Activated naive CD8-positive, alpha-beta T cell treated with anti-CD3 and anti-CD28 coated beads for 36 hours (primary cell): ENCODE measurements around the gene CCND1. TPM values are rescaled to one million over a fixed set of nuclear protein-coding genes. Genes with fewer than 3 reads are reported as not detected.
"Not testable (repeated sequence)": the region's sequence is repeated elsewhere in the genome, so short reads cannot be mapped to it uniquely, and the experiment has no call there.

ENCODE experiments used
- DNase-seq: peaks from one replicate; pipeline ENCODE4 v3.0.0; 2021
- H3K27ac Mint-ChIP-seq: one replicate; pipeline ENCODE4 v1.8.0; 2022; ENCODE audit warnings: mild to moderate bottlenecking, moderate library complexity, mixed read lengths
- H3K27me3 Mint-ChIP-seq: one replicate; pipeline ENCODE4 v1.8.0; 2022; ENCODE audit warnings: mild to moderate bottlenecking, mixed read lengths
- H3K36me3 Mint-ChIP-seq: one replicate; pipeline ENCODE4 v1.8.0; 2021; ENCODE audit warnings: mild to moderate bottlenecking, mixed read lengths
- H3K4me1 Mint-ChIP-seq: one replicate; pipeline ENCODE4 v1.8.0; 2021; ENCODE audit warnings: mixed read lengths
- H3K4me3 Mint-ChIP-seq: one replicate; pipeline ENCODE4 v1.8.0; 2022; ENCODE audit warnings: mild to moderate bottlenecking, moderate library complexity, mixed read lengths
- H3K9me3 Mint-ChIP-seq: one replicate; pipeline ENCODE4 v1.8.0; 2022; ENCODE audit warnings: mixed read lengths
- total RNA-seq, 2 experiments: library from RNA; stranded (reverse); gene quantifications; one replicate each; pipeline ENCODE4 v1.2.3, GENCODE V29; 2021

CCND1 gene
- total RNA-seq, 2 experiments from 2014 or later, result 2.4 to 3.2 TPM

DNA sequence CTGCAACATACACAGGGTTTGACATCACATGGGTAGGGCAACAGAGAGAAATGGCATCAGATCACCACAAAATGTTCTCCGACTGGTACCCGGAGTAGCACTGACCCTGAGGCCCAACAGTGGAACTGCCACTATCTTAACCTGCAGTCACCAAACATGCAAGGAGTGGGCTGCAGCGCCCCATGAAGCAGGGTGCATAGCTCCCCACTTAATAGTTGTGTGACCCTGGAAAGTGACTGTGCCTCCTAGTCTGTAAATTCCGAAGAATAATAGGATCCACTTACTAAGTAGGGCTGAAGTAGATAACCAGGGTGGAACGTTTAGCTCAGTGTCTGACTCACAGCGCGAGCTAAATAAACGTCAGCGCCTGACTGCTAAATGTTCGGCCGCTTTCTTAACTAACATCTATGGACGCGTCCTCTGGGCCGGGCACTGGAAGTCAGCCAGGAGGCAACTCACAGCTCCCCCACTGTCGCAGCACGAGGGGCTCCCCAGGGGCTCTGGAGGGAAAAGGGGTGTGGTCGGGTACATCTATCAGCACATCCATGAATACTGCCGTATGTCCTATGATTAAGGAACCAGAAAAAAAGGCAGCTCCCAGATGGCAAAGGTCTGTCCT lies 33.4 kb downstream of the CCND1 start:
- Mint-ChIP-seq H3K27ac (peak overlapping the region; percentile 84), H3K36me3 (peaks cover 9% of the 10 kb centered on the region), H3K4me3 (peak overlapping the region; percentile 91), H3K4me1 (peaks cover 30% of the 10 kb centered on the region), H3K27me3 (peaks cover 8% of the 10 kb centered on the region), H3K9me3 (no peaks in the 10 kb centered on the region)
- peak; percentile 14 for DNase-seq

DNA sequence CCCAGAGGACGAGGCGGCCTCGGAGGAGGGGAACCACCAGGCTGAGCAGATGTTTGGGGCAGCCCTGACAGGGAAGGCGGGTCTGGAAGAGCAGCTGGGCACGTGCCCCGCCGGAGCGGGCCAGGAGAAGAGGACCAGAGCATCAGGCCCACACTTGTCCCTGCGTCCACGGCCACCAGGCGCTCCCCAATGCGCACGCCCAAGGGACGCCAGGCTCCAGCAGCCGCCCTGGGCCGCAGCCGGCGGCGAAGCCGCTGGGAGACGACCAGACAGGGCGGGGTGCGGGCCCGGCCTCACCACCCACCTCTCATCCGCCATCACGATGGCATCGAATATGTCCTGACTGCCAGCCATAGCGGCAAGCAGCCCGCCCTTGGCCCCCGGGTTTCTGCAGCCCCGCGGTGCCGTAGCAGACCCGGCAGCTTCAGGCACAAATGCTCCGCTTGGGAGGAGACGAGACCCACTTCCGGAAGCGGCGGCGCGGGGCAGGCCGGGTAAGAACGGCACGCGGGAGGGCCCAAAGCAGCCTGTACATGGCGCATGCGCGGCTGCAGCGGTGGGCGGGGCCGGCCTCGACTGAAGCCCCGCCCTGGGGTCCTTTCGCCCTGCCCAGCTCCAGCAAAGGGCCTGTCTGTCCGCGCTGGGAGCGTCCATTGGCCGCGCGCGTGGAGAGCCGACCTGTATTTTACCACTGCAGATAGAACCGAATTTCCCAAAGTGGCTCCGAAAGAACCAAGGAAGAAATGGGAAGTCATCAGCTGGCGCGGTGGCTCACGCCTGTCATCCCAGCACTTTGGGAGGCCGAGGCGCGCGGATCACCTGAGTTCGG lies 34.1 kb downstream of the CCND1 start, which contains the start of gene LTO1:
Gene LTO1 (minus strand): TSS at position 468 of the 829 bp plus-strand sequence. CDS start 114 bp downstream, at position 354.
- H3K36me3 Mint-ChIP-seq, result peaks cover 9% of the 10 kb centered on the region
- peaks cover 29% of the 10 kb centered on the region for H3K4me1 Mint-ChIP-seq
- peak within 1 kb of the TSS; percentile 91 for H3K4me3 Mint-ChIP-seq
- peak within 1 kb of the TSS; percentile 84 for H3K27ac Mint-ChIP-seq
- H3K27me3 Mint-ChIP-seq, result peaks cover 8% of the 10 kb centered on the region
- no peaks in the 10 kb centered on the region for H3K9me3 Mint-ChIP-seq
- peak; percentile 93 for DNase-seq

DNA sequence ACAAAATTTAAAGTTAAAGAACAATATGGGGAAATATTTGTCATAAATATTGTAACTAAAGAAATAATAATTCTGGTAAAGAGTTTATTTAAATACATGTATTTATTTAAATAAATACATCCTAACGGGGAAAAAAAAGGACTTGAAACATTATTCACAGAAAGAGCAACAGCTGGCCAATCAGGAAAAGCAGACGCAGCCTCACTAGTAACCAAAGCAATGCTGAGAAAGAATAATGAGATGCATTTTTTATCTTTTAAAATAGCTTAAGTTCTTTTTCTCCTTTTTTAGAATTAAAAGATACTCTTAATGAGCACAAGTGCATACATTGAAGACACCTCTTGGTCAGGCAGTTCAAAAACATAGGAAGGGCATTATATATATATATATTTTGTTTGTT lies 36.8 kb downstream of the CCND1 start:
- H3K4me1 Mint-ChIP-seq, result peaks cover 14% of the 10 kb centered on the region
- H3K27ac Mint-ChIP-seq, result no peak overlapping the region

DNA sequence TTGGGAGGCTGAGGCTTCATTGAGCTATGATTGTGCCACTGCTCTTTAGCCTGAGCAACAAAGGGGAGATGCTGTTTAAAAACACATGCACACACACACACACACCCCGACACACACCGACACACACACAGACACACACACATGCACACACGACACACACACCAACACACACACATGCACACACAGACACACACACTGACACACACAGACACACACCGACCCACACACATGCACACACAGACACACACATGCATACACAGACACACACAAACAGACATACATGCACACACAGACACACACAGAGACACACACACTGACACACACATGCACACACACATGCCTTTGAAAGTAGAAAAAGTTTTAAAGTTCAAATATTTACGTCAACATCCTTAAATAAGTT lies 39.7 kb downstream of the CCND1 start:
- no peaks in the 10 kb centered on the region for H3K9me3 Mint-ChIP-seq
- H3K27ac Mint-ChIP-seq, result no peak overlapping the region
- H3K27me3 Mint-ChIP-seq, result peaks cover 10% of the 10 kb centered on the region
- no peak overlapping the region for H3K4me3 Mint-ChIP-seq
- DNase-seq, result no peak
- H3K36me3 Mint-ChIP-seq, result no peaks in the 10 kb centered on the region
- peaks cover 2% of the 10 kb centered on the region for H3K4me1 Mint-ChIP-seq

More for the DNA sequence above, 36.8 kb downstream of the CCND1 start:
- H3K9me3 Mint-ChIP-seq, result no peaks in the 10 kb centered on the region
- H3K36me3 Mint-ChIP-seq, result peaks cover 4% of the 10 kb centered on the region
- H3K27me3 Mint-ChIP-seq, result peaks cover 8% of the 10 kb centered on the region
- no peak overlapping the region for H3K4me3 Mint-ChIP-seq
- no peak for DNase-seq

DNA sequence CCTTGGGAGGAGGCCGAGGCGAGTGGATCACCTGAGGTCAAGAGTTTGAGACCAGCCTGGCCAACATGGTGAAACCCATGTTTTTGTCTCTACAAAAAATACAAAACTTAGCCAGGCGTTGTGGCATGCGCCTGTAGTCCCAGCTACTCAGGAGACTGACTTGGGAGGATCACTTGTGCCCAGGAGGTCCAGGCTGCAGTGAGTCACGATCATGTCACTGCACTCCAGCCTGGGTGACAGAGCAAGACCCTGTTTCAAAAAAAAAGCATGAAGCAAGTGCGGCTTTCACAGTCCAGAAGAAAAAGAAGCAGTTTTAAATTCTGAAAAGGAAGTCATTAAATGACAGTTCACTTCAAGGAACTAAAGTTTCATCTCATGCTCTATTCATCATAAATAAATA lies 41.3 kb downstream of the CCND1 start:
- Mint-ChIP-seq H3K27me3 (peaks cover 18% of the 10 kb centered on the region), H3K36me3 (no peaks in the 10 kb centered on the region), H3K9me3 (no peaks in the 10 kb centered on the region), H3K4me3 (no peak overlapping the region), H3K27ac (no peak overlapping the region), H3K4me1 (peaks cover 2% of the 10 kb centered on the region)
- no peak for DNase-seq

DNA sequence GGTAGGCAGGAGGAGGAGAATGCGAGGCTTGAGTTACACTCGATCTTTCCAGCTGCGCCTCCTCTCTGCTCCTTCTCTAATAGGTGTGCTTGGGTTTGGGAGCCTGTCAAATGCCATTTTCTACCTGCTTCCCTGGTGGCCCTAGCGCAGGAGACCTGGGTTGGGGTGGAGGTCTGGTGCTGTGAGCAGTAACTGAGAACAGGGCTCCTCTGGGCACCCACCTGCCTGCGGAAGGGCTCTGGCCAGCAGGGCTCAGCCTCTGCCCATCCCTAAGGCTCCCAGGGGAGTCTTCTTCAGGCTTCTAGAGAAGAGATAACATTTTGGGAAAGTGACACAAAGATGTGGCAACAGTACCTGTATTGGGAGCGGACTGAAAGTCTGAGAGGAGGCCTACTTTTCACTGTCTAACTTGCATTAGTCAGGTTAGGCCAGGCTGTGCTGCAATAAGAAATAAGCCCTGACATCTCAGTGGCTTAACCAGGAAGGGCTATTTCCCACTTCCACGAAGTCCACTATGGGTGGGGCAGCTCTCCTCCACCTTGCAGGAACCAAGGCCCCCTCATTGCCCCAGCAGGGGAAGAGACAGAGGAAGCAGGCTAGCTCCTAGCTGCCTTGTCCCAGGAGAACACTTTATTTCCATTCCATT lies 41.8 kb downstream of the CCND1 start:
- DNase-seq, result no peak
- Mint-ChIP-seq H3K4me1 (peaks cover 2% of the 10 kb centered on the region), H3K36me3 (no peaks in the 10 kb centered on the region), H3K27me3 (peaks cover 24% of the 10 kb centered on the region), H3K9me3 (no peaks in the 10 kb centered on the region), H3K4me3 (no peak overlapping the region), H3K27ac (no peak overlapping the region)

DNA sequence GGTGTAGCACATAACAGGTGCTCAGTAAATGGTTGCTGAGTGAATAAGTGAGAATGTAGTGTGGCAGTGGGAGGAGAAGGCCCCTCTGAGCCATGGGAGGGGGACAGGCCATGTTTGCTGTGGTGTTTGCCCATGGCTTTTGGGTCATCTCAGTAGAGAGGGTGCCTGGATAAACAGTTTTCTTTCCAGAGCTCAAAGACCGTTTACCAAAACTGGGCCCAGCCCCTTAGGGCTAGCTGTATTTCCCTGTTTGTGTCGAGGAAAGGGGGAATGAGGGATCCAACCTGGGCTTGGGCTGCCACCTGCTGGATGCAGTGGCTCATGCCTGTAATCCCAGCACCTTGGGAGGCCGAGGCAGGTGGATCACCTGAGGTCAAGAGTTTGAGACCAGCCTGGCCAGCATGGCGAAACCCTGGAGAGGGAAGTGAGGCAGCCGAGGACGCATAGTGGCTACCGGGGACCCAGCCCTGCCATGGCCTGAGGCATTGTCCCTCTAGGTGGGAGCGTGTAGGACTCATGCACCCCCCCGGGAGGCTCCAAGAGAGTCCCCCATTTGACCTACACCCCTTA lies 42.9 kb downstream of the CCND1 start:
- peaks cover 31% of the 10 kb centered on the region for H3K27me3 Mint-ChIP-seq
- H3K4me1 Mint-ChIP-seq, result peaks cover 9% of the 10 kb centered on the region
- H3K4me3 Mint-ChIP-seq, result no peak overlapping the region
- DNase-seq, result no peak
- no peaks in the 10 kb centered on the region for H3K9me3 Mint-ChIP-seq
- H3K36me3 Mint-ChIP-seq, result no peaks in the 10 kb centered on the region
- H3K27ac Mint-ChIP-seq, result no peak overlapping the region

DNA sequence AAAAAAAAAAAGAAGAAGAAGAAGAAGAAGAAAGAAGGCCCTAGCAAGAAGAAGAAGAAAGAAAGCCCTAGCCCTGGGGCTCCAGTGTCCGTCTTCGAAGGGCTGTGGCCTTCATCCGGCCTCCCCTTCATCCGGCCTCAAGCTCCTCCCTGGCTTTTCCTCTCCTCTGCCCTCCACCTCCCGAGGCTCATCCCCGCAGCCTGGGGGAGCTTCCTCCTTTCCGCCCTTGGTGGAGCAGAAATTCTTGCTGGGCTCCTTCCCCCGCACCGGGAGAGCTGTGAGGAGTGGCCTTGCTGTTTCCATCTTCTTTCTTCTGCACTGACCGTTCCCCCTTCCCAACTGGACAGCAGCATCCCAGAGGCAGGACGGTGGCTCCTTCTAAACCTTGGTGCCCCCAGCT lies 43.7 kb downstream of the CCND1 start:
- no peak for DNase-seq

DNA sequence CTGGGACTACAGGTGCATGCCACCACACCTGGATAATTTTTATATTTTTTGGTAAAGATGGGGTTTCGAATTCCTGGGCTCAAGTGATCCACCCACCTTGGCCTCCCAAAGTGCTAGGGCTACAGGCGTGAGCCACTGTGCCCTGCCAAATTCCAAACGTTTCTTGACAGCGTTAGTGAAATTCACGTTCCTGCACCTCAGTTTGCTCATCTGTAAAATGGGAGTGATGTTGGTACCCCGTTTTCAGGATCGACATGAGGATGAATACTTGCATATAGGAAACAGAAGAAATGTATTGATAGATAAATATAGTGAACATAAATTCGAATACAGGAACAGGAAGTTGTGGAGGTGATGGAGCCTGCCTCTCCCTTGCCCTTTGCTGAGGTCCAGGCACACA lies 44.4 kb downstream of the CCND1 start:
- H3K9me3 Mint-ChIP-seq, result no peaks in the 10 kb centered on the region
- no peak overlapping the region for H3K4me3 Mint-ChIP-seq
- peaks cover 15% of the 10 kb centered on the region for H3K4me1 Mint-ChIP-seq
- DNase-seq, result no peak
- peaks cover 43% of the 10 kb centered on the region for H3K27me3 Mint-ChIP-seq
- no peak overlapping the region for H3K27ac Mint-ChIP-seq
- no peaks in the 10 kb centered on the region for H3K36me3 Mint-ChIP-seq

More for the DNA sequence above, 43.7 kb downstream of the CCND1 start:
- Mint-ChIP-seq H3K9me3 (no peaks in the 10 kb centered on the region), H3K4me1 (peaks cover 12% of the 10 kb centered on the region), H3K4me3 (no peak overlapping the region), H3K27me3 (peaks cover 36% of the 10 kb centered on the region), H3K27ac (no peak overlapping the region), H3K36me3 (no peaks in the 10 kb centered on the region)

DNA sequence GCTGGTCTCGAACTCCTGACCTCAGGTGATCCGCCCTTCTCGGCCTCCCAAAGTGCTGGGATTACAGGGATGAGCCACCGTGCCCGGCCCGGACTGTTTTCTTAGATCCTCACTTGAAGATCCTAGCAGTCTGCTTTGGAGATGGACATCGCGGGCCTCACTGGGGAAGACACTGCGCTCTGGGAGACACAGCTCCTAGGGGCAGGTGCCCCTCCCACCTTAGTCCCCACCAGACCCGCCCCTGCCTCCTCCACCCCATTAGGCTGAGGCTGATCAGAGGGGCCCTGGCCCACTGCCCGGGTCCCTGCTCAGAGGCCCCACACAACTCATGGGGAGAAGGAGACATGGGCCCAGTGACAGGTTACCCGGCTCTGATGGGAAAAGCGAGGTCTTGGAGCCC lies 45.5 kb downstream of the CCND1 start:
- H3K4me1 Mint-ChIP-seq, result peaks cover 15% of the 10 kb centered on the region
- DNase-seq, result no peak
- peaks cover 52% of the 10 kb centered on the region for H3K27me3 Mint-ChIP-seq
- no peak overlapping the region for H3K27ac Mint-ChIP-seq
- H3K4me3 Mint-ChIP-seq, result no peak overlapping the region
- no peaks in the 10 kb centered on the region for H3K9me3 Mint-ChIP-seq
- peaks cover 3% of the 10 kb centered on the region for H3K36me3 Mint-ChIP-seq

DNA sequence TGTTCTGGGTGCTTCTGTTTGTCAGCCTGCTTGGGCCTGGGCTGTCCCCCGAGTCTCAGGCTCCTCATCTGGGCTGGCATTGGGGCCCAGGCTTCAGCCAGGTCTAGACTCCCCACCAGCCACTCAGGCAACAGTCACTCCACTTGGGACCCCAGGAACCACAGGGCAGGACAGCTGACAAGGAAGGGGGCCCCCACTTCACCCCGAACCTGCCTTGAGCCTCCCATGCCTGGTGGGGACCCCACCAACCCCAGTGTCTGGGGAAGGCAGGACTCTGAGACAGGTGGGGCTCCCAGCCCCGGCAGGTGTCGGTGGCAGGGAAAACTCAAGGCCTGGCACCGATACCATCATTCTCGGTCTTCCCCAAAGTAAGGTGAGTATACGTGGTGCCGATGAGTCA lies 45.9 kb downstream of the CCND1 start:
- Mint-ChIP-seq H3K4me1 (peaks cover 15% of the 10 kb centered on the region), H3K9me3 (no peaks in the 10 kb centered on the region), H3K27me3 (peaks cover 56% of the 10 kb centered on the region), H3K4me3 (no peak overlapping the region), H3K36me3 (peaks cover 3% of the 10 kb centered on the region), H3K27ac (no peak overlapping the region)
- DNase-seq, result no peak

DNA sequence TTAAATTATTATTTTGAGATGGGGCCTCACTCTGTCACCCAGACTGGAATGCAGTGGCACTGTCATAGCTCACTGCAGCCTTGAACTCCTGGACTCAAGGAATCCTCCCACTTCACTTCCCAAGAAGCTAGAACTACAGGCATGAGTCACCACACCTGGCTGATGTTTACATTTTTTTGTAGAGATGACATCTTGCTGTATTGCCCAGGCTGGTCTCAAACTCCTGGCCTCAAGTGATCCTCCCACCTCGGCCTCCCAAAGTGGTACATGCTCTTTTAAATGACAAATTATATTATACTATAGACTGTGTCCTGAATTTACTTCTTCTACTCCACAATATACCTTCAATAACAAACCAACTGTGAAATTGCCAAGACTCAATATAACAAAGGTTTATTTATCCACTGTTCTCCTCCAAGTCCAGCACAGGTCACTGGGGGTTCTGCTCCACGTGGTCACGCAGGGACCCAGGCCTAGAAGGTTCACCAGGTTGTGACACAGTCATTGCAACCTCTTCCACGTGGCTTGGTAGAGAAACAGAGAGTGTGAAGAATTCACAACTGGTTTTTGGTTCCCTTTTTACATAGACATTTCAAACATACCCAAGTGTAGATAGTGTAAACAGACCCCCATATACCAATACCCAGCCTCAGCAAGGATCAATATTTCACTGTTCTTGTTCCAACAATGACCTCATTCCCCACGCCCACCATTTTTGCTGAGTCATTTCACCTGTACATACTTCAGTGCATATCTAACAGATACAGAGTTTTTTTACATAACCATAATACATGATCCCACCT lies 47.2 kb downstream of the CCND1 start:
- not testable (repeated sequence) for H3K4me3 Mint-ChIP-seq, H3K27ac Mint-ChIP-seq, H3K36me3 Mint-ChIP-seq, H3K9me3 Mint-ChIP-seq, DNase-seq
- H3K4me1 Mint-ChIP-seq, result peaks cover 15% of the 10 kb centered on the region
- H3K27me3 Mint-ChIP-seq, result peaks cover 64% of the 10 kb centered on the region

DNA sequence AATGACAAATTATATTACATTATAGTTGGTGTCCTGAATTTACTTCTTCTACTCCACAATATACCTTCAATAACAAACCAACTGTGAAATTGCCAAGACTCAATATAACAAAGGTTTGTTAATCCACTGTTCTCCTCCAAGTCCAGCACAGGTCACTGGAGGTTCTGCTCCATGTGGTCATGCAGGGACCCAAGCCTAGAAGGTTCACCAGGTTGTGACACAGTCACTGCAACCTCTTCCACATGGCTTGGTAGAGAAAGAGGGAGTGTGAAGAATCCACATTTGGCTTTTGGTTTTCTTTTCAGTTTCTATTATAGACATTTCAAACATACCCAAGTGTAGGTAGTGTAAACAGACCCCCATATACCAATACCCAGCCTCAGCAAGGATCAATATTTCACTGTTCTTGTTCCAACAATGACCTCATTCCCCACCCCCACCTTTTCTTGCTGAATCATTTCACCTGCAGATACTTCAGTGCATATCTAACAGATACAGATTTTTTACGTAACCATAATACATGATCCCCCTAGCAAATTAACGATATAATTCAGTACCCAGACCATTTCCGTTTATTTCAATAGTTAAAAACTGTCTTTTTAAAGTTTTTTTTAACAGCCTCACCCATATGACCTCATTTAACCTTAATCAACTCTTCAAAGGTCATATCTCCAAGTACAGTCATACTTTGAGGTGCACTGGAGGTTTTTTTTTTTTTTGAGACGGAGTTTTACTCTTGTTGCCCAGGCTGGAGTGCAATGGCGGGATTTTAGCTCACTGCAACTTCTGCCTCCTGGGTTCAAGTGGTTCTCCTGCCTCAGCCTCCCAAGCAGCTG lies 48.7 kb downstream of the CCND1 start:
- H3K36me3 Mint-ChIP-seq, result peaks cover 3% of the 10 kb centered on the region
- no peaks in the 10 kb centered on the region for H3K9me3 Mint-ChIP-seq
- peaks cover 74% of the 10 kb centered on the region for H3K27me3 Mint-ChIP-seq
- H3K4me1 Mint-ChIP-seq, result peaks cover 15% of the 10 kb centered on the region
- H3K4me3 Mint-ChIP-seq, result no peak overlapping the region
- DNase-seq, result no peak
- H3K27ac Mint-ChIP-seq, result no peak overlapping the region

DNA sequence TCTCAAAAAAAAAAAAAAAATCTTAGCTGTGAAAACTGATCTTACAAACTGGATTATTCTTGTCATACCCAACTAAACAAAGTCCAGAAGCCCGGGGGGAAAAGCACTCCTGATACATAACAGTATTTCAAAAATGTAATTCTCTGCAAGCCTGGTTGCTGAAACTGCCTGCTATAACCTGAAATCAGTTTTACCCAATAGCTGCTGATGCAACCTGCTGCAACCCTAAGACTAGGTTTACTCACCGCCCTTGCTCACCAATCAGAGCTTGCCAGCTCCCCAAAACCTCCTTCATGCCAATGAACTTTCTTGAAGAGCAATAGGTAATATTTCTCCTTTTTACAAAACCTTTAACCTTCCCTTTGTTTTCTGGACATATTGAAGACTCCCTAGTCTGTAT lies 50.5 kb downstream of the CCND1 start:
- peaks cover 3% of the 10 kb centered on the region for H3K36me3 Mint-ChIP-seq
- no peak for DNase-seq
- peak overlapping the region; percentile 22 for H3K4me3 Mint-ChIP-seq
- H3K9me3 Mint-ChIP-seq, result no peaks in the 10 kb centered on the region
- H3K4me1 Mint-ChIP-seq, result peaks cover 12% of the 10 kb centered on the region
- peak overlapping the region; percentile 42 for H3K27ac Mint-ChIP-seq
- H3K27me3 Mint-ChIP-seq, result peaks cover 72% of the 10 kb centered on the region
